SK-N-MC (cell line): ENCODE results near the gene KAT6B.

Experiments used
- EZH2 ChIP-seq: fragments of 200-600 bp; sonication (generic); IDR thresholded peaks from one replicate; pipeline ENCODE4 v1.6.1; 2017; ENCODE audit warnings: antibody characterized with exemption
- FOXP2 ChIP-seq: optimal IDR thresholded peaks from 2 replicates; pipeline ENCODE3; 2011; ENCODE audit warnings: mild to moderate bottlenecking, moderate library complexity; ENCODE audit not compliant: insufficient read depth; ENCODE audit errors: extremely low read length, control extremely low read depth
- POLR2AphosphoS5 ChIP-seq: IDR thresholded peaks from 2 replicates; pipeline ENCODE4 v1.6.1; 2012; ENCODE audit warnings: mild to moderate bottlenecking, low read depth, low read length, borderline replicate concordance

DNA sequence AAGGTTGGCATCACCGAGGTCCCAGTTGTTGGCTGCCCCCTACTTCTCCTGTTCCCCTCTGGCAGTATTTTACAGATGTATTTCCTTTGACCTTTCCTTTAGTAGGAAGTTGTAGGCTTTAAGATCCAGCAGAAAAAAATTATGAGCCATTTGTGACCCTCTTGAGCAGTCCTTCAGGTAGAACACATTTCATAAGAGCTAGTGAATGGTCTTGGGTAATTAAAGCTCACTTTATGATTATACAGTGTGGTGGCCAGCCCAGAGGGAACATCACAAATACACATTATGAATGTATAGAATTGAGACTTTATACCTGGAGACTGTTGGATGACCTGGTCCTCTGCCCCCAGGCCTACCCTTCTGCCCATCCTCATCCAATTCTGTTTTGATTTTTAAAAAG, 57.0 kb downstream of the KAT6B start:
- TF ChIP-seq FOXP2 (no peak), EZH2 (no peak), POLR2AphosphoS5 (no peak)
